Activated B cell treated with CpG ODN at 0.5 μM for 24 hours (primary cell): ENCODE measurements around the gene PIKFYVE. TPM values are rescaled to one million over a fixed set of nuclear protein-coding genes. Genes with fewer than 3 reads are reported as not detected.
A peak's percentile ranks its signal among the peaks of the same experiment; 100 is the strongest.

Source experiments
- ATAC-seq: fragments of 200-7000 bp; cut with Tn5 transposase; one replicate; pipeline ENCODE4 v1.10.0; 2021; ENCODE audit warnings: low read depth, mild to moderate bottlenecking, moderate library complexity
- CTCF ChIA-PET: fragments of 350-600 bp; sonication (Branson Sonifier 250); formaldehyde crosslinking; loops from one replicate; lab custom pipeline; 2021; ENCODE audit warnings: antibody characterized with exemption; lab: Charles Lee
- POLR2A ChIA-PET: fragments of 350-600 bp; sonication (Branson Sonifier 250); formaldehyde crosslinking; loops from one replicate; lab custom pipeline; 2021; ENCODE audit warnings: antibody characterized with exemption; lab: Charles Lee
- DNase-seq: peaks from one replicate; pipeline ENCODE4 v3.0.0; 2022
- H3K27ac Mint-ChIP-seq: one replicate; pipeline ENCODE4 v1.8.0; 2020; ENCODE audit warnings: mixed read lengths
- H3K27me3 Mint-ChIP-seq: one replicate; pipeline ENCODE4 v1.8.0; 2021; ENCODE audit warnings: mixed read lengths
- H3K36me3 Mint-ChIP-seq: one replicate; pipeline ENCODE4 v1.8.0; 2021; ENCODE audit warnings: low read depth, mixed read lengths
- H3K4me1 Mint-ChIP-seq: one replicate; pipeline ENCODE4 v1.8.0; 2021; ENCODE audit warnings: mixed read lengths
- H3K4me3 Mint-ChIP-seq: one replicate; pipeline ENCODE4 v1.8.0; 2020; ENCODE audit warnings: mild to moderate bottlenecking, mixed read lengths
- H3K9me3 Mint-ChIP-seq: one replicate; pipeline ENCODE4 v1.8.0; 2020; ENCODE audit warnings: mixed read lengths
- CTCF ChIP-seq: fragments of 200-600 bp; IDR thresholded peaks from one replicate; pipeline ENCODE4 v1.8.0; 2022; ENCODE audit warnings: antibody characterized with exemption, mild to moderate bottlenecking
- intact Hi-C: fragments of 100-400 bp; cut with micrococcal nuclease; formaldehyde crosslinking; loops from one replicate; pipeline ENCODE4 v1.15.1; 2024
- total RNA-seq: library from RNA; stranded (reverse); gene quantifications from 2 replicates; pipeline ENCODE4 v1.2.3, GENCODE V29; 2022

The PIKFYVE gene
- total RNA-seq, 1 donor from 2014 or later = 106 TPM

DNA sequence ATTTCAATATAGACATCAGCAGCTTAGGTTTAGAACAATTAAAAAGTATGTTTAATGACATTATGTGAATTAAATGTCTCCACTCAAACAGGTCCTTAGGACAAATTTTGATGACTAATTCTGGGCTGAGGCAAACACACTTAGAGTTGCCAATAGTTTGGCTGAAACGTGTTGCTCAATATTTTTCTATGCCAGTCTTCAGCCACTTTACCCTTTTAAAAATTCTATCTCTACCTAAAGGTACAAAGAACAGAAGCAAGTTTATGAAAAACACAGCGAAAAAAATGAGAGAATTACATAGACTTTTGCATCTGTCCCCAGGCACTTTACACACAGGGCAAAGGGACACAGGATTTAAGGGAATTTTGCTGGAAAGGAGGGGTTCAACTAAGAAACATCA, 15.7 kb upstream of the PIKFYVE start:
- Mint-ChIP-seq H3K36me3 (peaks cover 82% of the 10 kb centered on the region), H3K27ac (no peak overlapping the region), H3K27me3 (no peaks in the 10 kb centered on the region), H3K4me1 (peaks cover 45% of the 10 kb centered on the region), H3K4me3 (no peak overlapping the region), H3K9me3 (no peaks in the 10 kb centered on the region)
- ChIA-PET CTCF (no interaction called here), POLR2A (interaction anchor here (0.6 kb wide), 1 partner anchor 1910 kb away, joined by 4 read pairs; no protein-coding TSS in a partner anchor)
- ATAC-seq (no peak), DNase-seq (no peak)
- intact Hi-C loops = loop anchor here (5.0 to 10.0 kb wide), 2 partner anchors 1274 to 1752 kb away; partner anchors contain the start of gene RPE
- TF ChIP-seq CTCF = no peak

GRCh38 chr2:208251098-208251497, 15.0 kb upstream of the PIKFYVE start:
- Mint-ChIP-seq H3K4me1 (peaks cover 50% of the 10 kb centered on the region), H3K27ac (peak overlapping the region; percentile 41), H3K27me3 (no peaks in the 10 kb centered on the region), H3K36me3 (peaks cover 76% of the 10 kb centered on the region), H3K4me3 (no peak overlapping the region), H3K9me3 (no peaks in the 10 kb centered on the region)
- ChIA-PET POLR2A (no interaction called here), CTCF (interaction anchor here (2.0 to 6.2 kb wide), 2 partner anchors 17 to 75 kb away, joined by 9 to 86 read pairs; partner anchors contain the start of gene PIKFYVE)
- intact Hi-C loops = loop anchor here (5.0 to 10.0 kb wide), 2 partner anchors 1274 to 1751 kb away; partner anchors contain the start of gene RPE
- DNase-seq (no peak), ATAC-seq (no peak)
- no peak for TF ChIP-seq CTCF

DNA sequence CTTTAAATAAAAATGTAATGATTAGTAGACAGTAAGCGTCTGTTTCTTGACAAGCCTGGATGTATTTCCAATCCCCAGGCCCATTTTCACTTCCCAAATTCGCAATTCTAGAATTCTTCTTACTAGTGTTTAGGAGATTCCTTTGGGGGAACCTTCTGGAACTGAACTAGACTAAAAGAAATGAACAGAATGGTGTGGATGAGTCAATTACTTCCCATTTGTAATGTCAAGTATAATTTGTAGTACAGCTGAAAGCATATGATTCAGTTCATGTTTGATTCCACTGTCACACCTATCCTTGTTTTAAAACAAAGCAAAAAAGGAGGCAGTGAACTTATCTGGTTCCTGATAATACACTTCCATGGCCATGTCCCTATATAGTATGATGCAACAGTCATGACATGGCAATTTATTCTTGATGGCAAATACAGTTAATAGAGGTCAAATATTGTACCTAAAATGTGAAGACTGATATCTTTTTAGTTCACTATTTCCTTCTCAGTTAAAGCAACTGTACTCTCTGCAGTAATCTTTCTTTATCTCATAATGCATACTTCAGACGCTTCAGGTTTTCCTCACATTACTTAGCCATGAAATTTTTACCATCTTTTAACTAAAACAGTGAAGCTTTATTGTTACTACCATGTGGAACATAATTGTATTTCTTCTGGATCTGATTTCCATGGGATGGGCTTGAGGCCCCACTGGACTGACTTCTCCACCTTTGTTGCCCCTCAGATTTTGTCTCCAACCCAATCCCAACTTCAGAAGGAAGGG, 13.2 kb upstream of the PIKFYVE start:
- Mint-ChIP-seq H3K36me3 (peaks cover 61% of the 10 kb centered on the region), H3K27me3 (no peaks in the 10 kb centered on the region), H3K4me1 (peaks cover 50% of the 10 kb centered on the region), H3K4me3 (peak overlapping the region; percentile 100), H3K9me3 (no peaks in the 10 kb centered on the region), H3K27ac (peak overlapping the region; percentile 73)
- intact Hi-C loops = loop anchor here (5.0 to 10.0 kb wide), 2 partner anchors 1272 to 1749 kb away; partner anchors contain the start of gene RPE
- DNase-seq = no peak
- TF ChIP-seq CTCF = no peak
- no peak for ATAC-seq
- ChIA-PET CTCF (interaction anchor here (0.7 to 6.2 kb wide), 7 partner anchors 12 to 507 kb away, joined by 3 to 86 read pairs (median 3); partner anchors contain the start of gene PIKFYVE), POLR2A (interaction anchor here (0.6 to 5.2 kb wide), 5 partner anchors 13 to 68 kb away, joined by 3 to 74 read pairs (median 8); partner anchors contain the start of gene PIKFYVE)

GRCh38 chr2:208253600-208254117, 12.4 kb upstream of the PIKFYVE start:
- ChIA-PET CTCF (interaction anchor here (1.0 to 6.2 kb wide), 12 partner anchors 13 to 510 kb away, joined by 3 to 86 read pairs (median 6); partner anchors contain the start of gene PIKFYVE), POLR2A (interaction anchor here (0.5 to 5.2 kb wide), 6 partner anchors 12 to 1089 kb away, joined by 3 to 74 read pairs (median 10); partner anchors contain the start of gene PIKFYVE)
- Mint-ChIP-seq H3K27ac (peak overlapping the region; percentile 73), H3K36me3 (peaks cover 54% of the 10 kb centered on the region), H3K4me3 (peak overlapping the region; percentile 100), H3K27me3 (no peaks in the 10 kb centered on the region), H3K4me1 (peaks cover 50% of the 10 kb centered on the region), H3K9me3 (no peaks in the 10 kb centered on the region)
- ATAC-seq (no peak), DNase-seq (no peak)
- intact Hi-C loops = loop anchor here (1.0 to 10.0 kb wide), 12 partner anchors 13 to 1917 kb away; partner anchors contain the start of genes FZD5, KANSL1L, PIKFYVE and RPE
- TF ChIP-seq CTCF = no peak
